ENCODE data around the gene FERMT3.
A peak's percentile ranks its signal among the peaks of the same experiment; 100 is the strongest.

FERMT3 gene

GRCh38 chr11:64222651-64223000 is 16.1 kb downstream of the FERMT3 start:
- no peak for DNase-seq

- no peak for DNase-seq
These were observed 16.6 kb downstream of the FERMT3 start for GRCh38 chr11:64223001-64223651.

GRCh38 chr11:64224151-64224890 is 17.8 kb downstream of the FERMT3 start:
- no peak for DNase-seq

GRCh38 chr11:64224891-64225607 is 18.5 kb downstream of the FERMT3 start:
- no peak for DNase-seq

DNA sequence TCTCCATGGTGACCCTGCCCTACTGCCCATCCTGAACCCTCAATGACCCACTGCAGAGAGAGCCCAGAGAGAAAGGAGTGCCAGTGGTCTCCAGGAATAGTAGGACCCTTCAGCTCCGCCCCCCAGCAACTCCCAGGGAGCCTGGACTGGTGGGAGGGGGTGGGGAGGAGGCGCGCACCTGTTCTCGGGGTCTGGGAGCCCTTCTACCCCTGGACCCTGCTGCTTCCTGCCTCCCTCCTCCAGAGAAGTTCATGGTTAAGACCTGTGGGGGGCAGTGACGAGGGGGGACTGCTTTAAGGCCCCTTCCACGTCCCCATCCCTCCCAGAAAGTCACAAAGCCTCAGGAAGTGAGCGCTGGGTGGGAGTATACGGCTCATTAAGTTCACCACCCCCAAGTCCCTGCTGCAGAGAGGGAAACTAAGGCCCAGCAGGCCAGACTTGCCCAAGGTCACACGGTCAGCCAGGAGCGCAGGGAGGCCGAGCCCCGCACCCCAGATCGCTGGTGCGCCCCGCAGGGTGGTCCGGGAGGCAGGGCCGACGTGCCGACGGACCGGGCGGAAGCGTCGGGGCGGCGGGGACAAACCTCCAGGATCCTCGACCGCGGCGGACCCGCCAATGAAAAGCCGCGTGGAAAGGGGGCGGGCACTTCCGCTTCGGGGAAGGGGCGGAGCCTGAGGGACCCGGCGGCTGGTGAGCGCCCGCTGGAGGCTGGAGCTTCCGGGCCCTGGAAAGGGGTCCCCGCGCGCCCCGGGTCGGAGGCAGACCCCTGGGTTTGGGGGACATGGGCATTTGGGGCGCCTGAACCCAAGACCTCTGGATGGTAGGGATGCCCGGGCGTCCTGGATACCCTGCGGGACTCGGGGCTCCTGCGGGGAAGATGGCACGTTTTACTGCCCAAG is 19.3 kb downstream of the FERMT3 start, which contains the start of the genes NUDT22 and TRPT1:
NUDT22 (plus strand) TSS at position 667 of the 899 bp plus-strand sequence. CDS start 379 bp downstream, outside the sequence.
TRPT1 (minus strand) TSS at position 579 of the 899 bp plus-strand sequence; CDS start at position 253, 326 bp downstream.
- peak; percentile 81 for DNase-seq

DNA sequence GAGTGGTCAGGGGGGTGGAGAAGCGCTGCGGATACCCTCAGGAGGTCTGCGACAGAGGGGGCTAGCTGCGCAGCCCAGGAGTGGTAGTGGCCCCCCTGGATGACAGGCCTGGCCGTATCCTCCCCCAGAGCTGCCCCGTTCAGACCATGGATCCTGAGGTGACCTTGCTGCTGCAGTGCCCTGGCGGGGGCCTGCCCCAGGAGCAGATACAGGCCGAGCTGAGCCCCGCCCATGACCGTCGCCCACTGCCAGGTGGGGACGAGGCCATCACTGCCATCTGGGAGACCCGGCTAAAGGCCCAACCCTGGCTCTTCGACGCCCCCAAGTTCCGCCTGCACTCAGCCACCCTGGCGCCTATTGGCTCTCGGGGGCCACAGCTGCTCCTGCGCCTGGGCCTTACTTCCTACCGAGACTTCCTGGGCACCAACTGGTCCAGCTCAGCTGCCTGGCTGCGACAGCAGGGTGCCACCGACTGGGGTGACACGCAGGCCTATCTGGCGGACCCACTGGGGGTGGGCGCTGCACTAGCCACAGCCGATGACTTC is 20.1 kb downstream of the FERMT3 start:
- DNase-seq = peak; percentile 82

DNA sequence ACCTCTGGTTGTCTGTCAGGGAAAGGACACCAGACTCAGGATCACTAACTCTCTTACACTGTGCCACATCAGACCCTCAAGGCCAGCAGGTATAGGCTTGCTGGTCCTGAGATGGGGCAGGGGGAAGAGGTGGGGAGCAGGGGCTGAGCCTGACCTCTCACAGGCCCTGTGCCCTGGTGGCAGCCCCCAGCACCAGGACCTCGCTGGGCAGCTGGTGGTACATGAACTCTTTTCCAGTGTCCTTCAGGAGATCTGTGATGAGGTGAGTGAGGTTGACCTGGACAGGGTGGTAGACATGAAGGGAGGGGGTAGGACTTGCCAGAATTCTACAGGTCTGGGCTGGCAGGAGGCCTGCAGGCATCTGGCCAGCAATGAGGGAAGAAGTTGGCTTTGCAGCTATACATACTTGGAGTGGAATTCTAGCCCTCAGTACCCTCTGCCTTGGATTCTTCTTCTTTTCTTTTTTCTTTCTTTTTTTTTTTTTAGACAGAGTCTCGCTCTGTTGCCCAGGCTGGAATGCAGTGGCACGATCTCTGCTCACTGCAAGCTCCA is 21.0 kb downstream of the FERMT3 start:
- DNase-seq = no peak

DNA sequence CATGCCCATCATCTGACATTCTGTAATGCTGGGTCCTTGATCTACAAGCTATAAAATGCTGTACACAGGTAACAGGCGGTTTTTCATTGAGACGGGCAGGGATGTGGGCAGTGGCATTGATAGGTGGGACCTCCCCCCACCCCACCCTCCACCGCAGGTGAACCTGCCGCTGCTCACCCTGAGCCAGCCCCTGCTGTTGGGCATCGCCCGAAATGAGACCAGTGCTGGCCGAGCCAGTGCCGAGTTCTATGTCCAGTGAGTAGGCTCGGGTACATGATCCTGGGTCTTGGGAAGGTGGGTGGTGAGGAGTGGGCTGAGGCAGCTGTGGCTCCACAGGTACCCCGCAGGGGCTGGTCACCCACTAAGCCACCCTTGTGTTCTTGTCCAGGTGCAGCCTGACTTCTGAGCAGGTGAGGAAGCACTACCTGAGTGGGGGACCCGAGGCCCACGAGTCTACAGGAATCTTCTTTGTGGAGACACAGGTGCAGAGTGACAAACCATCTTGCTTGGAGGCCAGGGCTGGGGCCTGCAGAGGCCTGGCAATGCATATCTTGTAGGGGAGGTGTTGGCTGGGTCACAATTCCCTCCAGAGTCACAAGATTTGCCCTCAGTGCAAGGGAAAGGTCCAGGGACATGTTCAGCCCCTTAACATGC is 22.7 kb downstream of the FERMT3 start:
- DNase-seq = no peak

- DNase-seq = no peak
These were observed 23.2 kb downstream of the FERMT3 start for GRCh38 chr11:64229744-64230170.

DNA sequence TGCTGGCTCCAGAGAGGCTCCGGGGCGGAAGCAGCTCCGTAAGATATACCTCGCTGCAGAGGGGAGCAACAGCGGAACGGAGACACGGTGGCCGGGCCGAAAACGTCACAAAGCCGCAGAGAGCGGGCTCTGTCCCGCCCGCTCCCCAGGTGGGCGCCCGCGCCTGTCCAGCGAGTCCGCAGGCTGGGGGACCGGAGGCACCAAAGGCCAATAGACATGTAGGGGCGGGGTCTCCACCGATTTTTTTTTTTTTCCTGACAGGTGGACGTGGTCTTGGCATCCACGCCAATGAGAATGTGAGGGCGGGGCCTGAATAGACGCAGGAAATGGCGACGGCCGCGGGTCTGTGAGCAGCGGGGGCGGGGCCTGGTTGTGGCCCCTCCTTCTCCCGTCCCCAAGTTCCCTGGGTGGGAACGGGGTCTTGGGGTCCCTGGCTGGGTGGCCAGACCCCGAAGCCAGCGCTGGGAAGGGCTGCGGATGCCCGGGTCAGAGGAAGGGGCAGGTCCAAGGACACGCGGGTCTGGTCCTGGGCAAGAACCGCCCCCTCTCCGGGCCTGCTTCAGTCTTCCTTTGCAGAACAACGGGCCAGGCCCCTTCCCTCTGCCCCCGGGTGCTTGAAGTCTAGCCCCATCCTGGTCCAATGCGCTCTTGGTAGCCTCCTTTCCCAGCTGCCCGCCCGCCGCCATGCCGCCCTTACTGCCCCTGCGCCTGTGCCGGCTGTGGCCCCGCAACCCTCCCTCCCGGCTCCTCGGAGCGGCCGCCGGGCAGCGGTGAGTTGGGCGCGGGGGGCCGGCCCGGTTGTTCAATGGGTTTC is 23.9 kb downstream of the FERMT3 start, which contains the start of gene DNAJC4:
DNAJC4 (plus strand) TSS at position 378 of the 814 bp plus-strand sequence; CDS start at position 685, 307 bp downstream.
- DNase-seq = peak; percentile 96

DNA sequence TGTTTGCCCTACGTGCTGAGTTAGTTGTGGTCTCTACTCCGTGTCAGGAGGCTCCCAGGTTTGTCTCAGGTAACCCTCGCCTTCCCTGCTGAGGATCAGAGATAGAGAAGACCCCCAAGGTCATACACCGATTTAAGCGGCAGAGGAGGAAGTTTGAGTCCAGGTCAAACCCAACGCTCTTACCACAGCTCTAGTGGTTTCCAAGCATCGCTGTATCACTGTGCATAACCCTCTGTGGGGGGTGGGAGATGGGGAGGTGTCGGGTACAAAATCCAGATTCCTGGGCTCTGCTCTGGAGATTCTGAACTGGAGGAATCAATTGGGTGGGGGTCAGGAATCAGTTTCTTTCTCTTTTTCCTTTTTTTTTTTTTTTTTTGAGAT is 24.5 kb downstream of the FERMT3 start:
- no peak for DNase-seq

- DNase-seq = no peak
These were observed 25.0 kb downstream of the FERMT3 start for GRCh38 chr11:64231546-64231945.

- no peak for DNase-seq
These were observed 25.9 kb downstream of the FERMT3 start for GRCh38 chr11:64232182-64232966.

- DNase-seq = no peak
These were observed 26.4 kb downstream of the FERMT3 start for GRCh38 chr11:64232967-64233315.

GRCh38 chr11:64233913-64234586 is 27.5 kb downstream of the FERMT3 start, which contains the start of gene VEGFB:
Gene VEGFB, plus strand, starts transcription at chr11:64234584. Its CDS starts 250 bp downstream, at chr11:64234834.
- DNase-seq = peak; percentile 52

GRCh38 chr11:64234647-64235379 is 28.3 kb downstream of the FERMT3 start:
- peak; percentile 37 for DNase-seq

GRCh38 chr11:64235437-64236161 is 29.1 kb downstream of the FERMT3 start:
- no peak for DNase-seq
